Measurements from ENCODE around the gene DEAF1. TPM values are rescaled to one million over a fixed set of nuclear protein-coding genes. Genes with fewer than 3 reads are reported as not detected.
"Not testable (repeated sequence)": the region's sequence is repeated elsewhere in the genome, so short reads cannot be mapped to it uniquely, and the experiment has no call there.

The DEAF1 gene
- total RNA-seq, 2 donors from 2014 or later: 19.2 to 21.1 TPM

- DNase-seq (no peak), ATAC-seq (no peak)
- intact Hi-C loops (cut with DNase I): no loop called here
These were observed 4.0 kb downstream of the DEAF1 start for GRCh38 chr11:690738-691633.

GRCh38 chr11:690244-690643 lies 4.8 kb downstream of the DEAF1 start:
- intact Hi-C loops (cut with DNase I); ATAC-seq; DNase-seq: not testable (repeated sequence)

- DNase-seq (no peak), ATAC-seq (no peak)
- intact Hi-C loops (cut with DNase I): no loop called here
These were observed 5.4 kb downstream of the DEAF1 start for GRCh38 chr11:689625-690024.

- ATAC-seq: no peak
- no peak for DNase-seq
- intact Hi-C loops (cut with DNase I): no loop called here
These were observed 6.3 kb downstream of the DEAF1 start for GRCh38 chr11:688681-689080.

DNA sequence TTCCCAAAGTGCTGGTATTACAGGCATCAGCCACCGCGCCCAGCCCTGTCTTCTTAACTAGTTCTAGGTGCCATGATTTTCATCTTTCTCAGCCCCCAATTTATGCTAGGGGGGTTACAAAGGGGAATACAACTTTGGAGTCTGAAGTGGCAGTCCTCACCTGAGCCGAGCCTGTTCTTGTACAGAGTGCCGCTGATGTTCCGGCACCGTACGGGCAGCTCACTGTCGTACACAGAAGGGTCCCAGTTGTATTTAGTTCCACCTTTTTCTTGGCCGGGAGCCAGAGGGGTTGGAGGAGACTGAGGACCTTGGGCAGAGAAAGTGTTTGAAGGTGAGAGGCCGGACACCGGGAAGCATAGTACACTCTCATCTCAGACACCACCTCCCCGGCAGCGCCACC lies 7.3 kb downstream of the DEAF1 start:
- ATAC-seq (no peak), DNase-seq (no peak)
- intact Hi-C loops (cut with DNase I): no loop called here

- DNase-seq: no peak
- no peak for ATAC-seq
- intact Hi-C loops (cut with DNase I): no loop called here
These were observed 8.4 kb downstream of the DEAF1 start for GRCh38 chr11:686451-687243.

DNA sequence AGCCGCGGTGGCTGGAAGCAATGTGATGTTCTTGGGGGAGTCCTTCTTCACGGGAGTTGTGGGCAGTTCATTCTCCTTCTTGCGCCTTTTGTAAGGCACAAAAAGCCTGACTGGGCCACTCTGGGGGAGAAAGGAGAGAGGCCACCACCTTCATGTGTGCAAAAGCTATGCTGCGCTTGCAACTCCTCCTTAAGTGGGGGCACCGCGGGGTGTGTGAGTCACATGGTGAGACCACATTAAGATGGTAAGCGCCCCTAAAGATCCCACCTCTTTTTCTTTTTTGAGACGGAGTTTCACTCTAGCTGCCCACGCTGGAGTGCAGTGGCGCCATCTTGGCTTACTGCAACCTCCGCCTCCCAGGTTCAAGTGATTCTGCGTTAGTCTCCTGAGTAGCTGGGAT lies 14.1 kb downstream of the DEAF1 start:
- no peak for DNase-seq
- intact Hi-C loops (cut with DNase I): no loop called here
- no peak for ATAC-seq

- DNase-seq (no peak), ATAC-seq (peak; percentile 32 to 67)
- intact Hi-C loops (cut with DNase I): no loop called here
These were observed 14.5 kb downstream of the DEAF1 start for GRCh38 chr11:680476-680875.

- intact Hi-C loops (cut with DNase I): no loop called here
- DNase-seq (no peak), ATAC-seq (peak in 1 of 2 donors; percentile 32)
These were observed 15.5 kb downstream of the DEAF1 start for GRCh38 chr11:679271-680207.

GRCh38 chr11:678297-678696 lies 16.7 kb downstream of the DEAF1 start:
- intact Hi-C loops (cut with DNase I): no loop called here
- DNase-seq: no peak
- no peak for ATAC-seq

DNA sequence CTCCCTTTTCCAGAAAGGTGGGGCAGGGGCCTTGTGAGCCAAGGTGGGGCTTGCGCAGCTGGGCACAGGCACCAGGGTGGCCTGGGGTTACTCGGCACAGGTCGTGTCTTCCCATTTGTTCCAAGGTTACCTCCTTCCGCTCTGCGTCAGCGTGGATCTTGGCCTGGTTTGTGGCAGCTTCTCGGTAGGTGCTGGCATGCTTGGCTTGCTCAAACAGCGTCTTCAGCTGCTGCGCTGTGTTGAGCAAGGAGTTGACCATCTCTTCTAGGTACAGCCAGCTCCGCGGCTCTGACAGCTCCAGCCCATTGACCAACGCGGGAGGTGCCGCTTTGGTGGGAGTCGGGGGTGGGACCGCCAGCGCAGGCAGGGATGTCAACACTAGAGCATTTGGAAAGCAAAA lies 20.6 kb downstream of the DEAF1 start:
- DNase-seq (no peak), ATAC-seq (no peak)
- intact Hi-C loops (cut with DNase I): no loop called here

GRCh38 chr11:673866-674265 lies 21.2 kb downstream of the DEAF1 start:
- ATAC-seq (no peak), DNase-seq (no peak)
- intact Hi-C loops (cut with DNase I): no loop called here

- intact Hi-C loops (cut with DNase I): no loop called here
- DNase-seq: peak; percentile 28
- ATAC-seq: peak; percentile 54 to 74
These were observed 29.2 kb downstream of the DEAF1 start for GRCh38 chr11:665704-666281.

DNA sequence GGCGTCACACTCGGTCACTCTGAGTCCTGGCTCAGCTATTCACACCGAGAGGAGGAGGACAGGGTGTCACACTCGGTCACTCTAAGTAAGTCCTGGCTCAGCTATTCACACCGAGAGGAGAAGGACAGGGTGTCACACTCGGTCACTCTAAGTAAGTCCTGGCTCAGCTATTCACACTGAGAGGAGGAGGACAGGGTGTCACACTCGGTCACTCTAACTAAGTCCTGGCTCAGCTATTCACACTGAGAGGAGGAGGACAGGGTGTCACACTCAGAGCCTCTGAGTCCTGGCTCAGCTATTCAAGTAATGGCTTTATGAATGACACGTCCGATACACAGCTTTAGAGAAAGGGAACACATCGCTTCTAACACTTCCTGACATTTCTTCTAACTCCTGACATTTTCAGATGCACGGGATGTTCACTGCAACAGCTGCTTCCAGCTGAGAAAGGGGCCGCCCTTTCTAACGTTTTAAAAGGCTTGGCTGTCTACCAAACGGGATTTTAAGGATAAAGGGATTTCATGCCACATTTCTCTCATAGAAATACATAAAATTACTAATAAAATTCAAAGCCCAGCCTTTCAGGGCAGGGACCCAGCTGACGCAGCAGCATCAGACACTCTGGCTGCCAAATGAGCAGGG lies 29.8 kb downstream of the DEAF1 start:
- intact Hi-C loops (cut with DNase I): no loop called here
- ATAC-seq (no peak), DNase-seq (no peak)

- ATAC-seq: peak; percentile 81 to 85
- DNase-seq: peak; percentile 76
- intact Hi-C loops (cut with DNase I): loop anchor here (5.0 kb wide), 1 partner anchor 60 kb away; no protein-coding TSS in a partner anchor
These were observed 32.2 kb downstream of the DEAF1 start for GRCh38 chr11:662689-663274.

DNA sequence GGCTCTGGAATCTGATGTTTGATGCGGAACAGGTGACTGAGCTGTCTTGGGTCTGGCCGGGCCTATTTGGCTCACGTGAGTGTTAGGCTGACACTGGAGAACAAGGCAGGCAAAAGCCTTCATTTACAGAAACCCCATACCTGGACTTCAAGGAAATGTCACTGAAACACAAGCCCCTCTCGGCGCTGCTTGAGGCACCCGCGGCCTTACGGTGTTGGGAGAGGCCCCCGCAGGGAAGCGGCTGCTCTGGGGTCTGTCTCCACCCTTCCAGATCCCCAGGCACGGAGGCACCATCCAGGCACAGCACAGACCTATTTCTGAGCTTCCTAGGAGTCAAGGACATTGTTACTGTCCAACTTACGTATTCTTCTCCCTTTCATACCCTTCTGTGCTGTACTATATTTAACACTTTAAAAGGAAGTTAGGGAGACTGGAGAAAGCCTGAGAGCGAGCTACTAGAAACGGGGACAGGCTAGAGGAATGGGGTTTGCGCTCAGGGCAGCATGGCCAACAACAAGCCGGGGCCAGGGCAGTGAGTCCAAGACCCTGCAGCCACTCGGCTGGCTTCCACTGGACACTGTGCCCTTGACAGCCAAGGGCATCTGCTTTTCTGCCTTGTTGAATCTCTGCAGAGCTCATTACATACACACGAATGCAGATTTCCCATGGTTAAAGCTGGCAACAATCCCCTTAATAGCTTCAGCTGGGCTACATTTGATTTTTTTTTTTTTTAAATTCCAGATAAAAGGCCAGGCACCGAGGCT lies 34.2 kb downstream of the DEAF1 start:
- intact Hi-C loops (cut with DNase I): loop anchor here (5.0 kb wide), 1 partner anchor 61 kb away; no protein-coding TSS in a partner anchor
- no peak for DNase-seq
- ATAC-seq: no peak

- intact Hi-C loops (cut with DNase I): loop anchor here (5.0 kb wide), 1 partner anchor 62 kb away; no protein-coding TSS in a partner anchor
- ATAC-seq: no peak
- no peak for DNase-seq
These were observed 34.7 kb downstream of the DEAF1 start for GRCh38 chr11:660281-660680.

All from left cardiac atrium (tissue), 4 donors.